ENCODE results near the gene TMPRSS11A.

Gene TMPRSS11A

DNA sequence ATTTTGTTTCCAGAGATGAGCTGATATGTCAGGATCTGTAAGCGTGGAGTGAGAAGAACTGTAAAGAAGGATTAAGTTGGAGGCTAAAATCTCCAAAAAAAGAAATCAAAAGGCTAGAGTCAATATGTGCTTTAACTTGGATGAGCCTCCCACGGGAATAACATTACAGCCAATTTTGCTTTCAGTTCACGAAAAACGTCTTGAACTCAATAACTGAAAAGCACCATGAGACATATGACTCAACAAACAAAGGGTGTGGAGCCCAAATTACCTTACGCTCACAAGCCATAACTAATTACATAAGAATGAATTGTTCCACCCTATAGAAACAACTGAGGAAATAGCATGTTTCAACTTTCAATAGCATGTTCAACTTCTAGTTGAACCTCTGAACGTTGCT is 101.8 kb downstream of the TMPRSS11A start:
- DNase-seq: no peak
